SK-N-SH (cell line): ENCODE results near the gene GFRA3. TPM values are rescaled to one million over a fixed set of nuclear protein-coding genes. Genes with fewer than 3 reads are reported as not detected.

Source experiments
- CTCF ChIA-PET: fragments of 300-600, 350-600 bp; formaldehyde crosslinking; extraction: SDS; loops from one replicate; lab custom pipeline; 2021; lab: Yijun Ruan, JAX
- POLR2A ChIA-PET: fragments of 350-600 bp; sonication (Branson Sonifier 250); formaldehyde crosslinking; extraction: SDS; loops from one replicate; lab custom pipeline; 2020; ENCODE audit warnings: antibody characterized with exemption, inconsistent platforms; lab: Yijun Ruan, JAX
- DNase-seq: peaks from one replicate; pipeline ENCODE4 v3.0.0; 2012
- H2AFZ ChIP-seq: fragments of 200-600 bp; sonication (generic); 2 replicates; pipeline ENCODE4 v1.8.1; 2016; ENCODE audit warnings: antibody characterized with exemption, mild to moderate bottlenecking, low read depth
- H3F3A ChIP-seq: fragments of 200-600 bp; sonication (generic); replicated peaks from 2 replicates; pipeline ENCODE3; 2016; ENCODE audit warnings: antibody characterized with exemption, mild to moderate bottlenecking; ENCODE audit not compliant: insufficient read depth
- H3K27ac ChIP-seq, 2 experiments: fragments of 200-500 bp in 1 of 2; fragments of 200-600 bp in 1 of 2; sonication (Bioruptor generic) in 1 of 2; sonication (generic), shearing (Covaris generic) in 1 of 2; 2 replicates each; pipeline versions ENCODE4 v1.5.1 to v1.6.1; 2014 to 2016; ENCODE audit warnings: low read depth in 2 of 2, inconsistent platforms in 1 of 2, low read length in 1 of 2, mild to moderate bottlenecking in 1 of 2, mixed read lengths in 1 of 2
- H3K27me3 ChIP-seq: fragments of 200-600 bp; sonication (generic), shearing (Covaris generic); 2 replicates; pipeline ENCODE4 v1.6.1; 2016; ENCODE audit warnings: mixed run types; ENCODE audit not compliant: insufficient read depth
- H3K36me3 ChIP-seq, 2 experiments: fragments of 200-500 bp in 1 of 2; fragments of 200-600 bp in 1 of 2; sonication (Bioruptor generic) in 1 of 2; sonication (generic) in 1 of 2; replicated peaks in 1 of 2; 2 replicates each; pipeline versions ENCODE3 to v1.5.1; 2014 to 2016; ENCODE audit warnings: low read length in 1 of 2, mild to moderate bottlenecking in 1 of 2; ENCODE audit not compliant: insufficient read depth in 2 of 2, control insufficient read depth in 1 of 2
- H3K4me1 ChIP-seq, 2 experiments: fragments of 200-500 bp in 1 of 2; fragments of 200-600 bp in 1 of 2; sonication (Bioruptor generic) in 1 of 2; sonication (generic), shearing (Covaris generic) in 1 of 2; 2 replicates each; pipeline versions ENCODE4 v1.5.1 to v1.6.1; 2014 to 2016; ENCODE audit warnings: low read depth in 1 of 2, low read length in 1 of 2, mixed run types in 1 of 2; ENCODE audit not compliant: insufficient read depth in 2 of 2, control insufficient read depth in 1 of 2
- H3K4me2 ChIP-seq: fragments of 200-600 bp; sonication (generic), shearing (Covaris generic); 2 replicates; pipeline ENCODE4 v1.6.1; 2017; ENCODE audit warnings: mixed run types
- H3K4me3 ChIP-seq, 2 experiments: fragments of 200-500 bp in 1 of 2; fragments of 200-600 bp in 1 of 2; sonication (Bioruptor generic) in 1 of 2; sonication (generic), shearing (Covaris generic) in 1 of 2; 2 replicates each; pipeline versions ENCODE4 v1.5.1 to v1.8.1; 2014 to 2016; ENCODE audit warnings: low read depth in 2 of 2, inconsistent platforms in 1 of 2, low read length in 1 of 2, mild to moderate bottlenecking in 1 of 2, mixed read lengths in 1 of 2, moderate library complexity in 1 of 2
- H3K79me2 ChIP-seq: fragments of 200-600 bp; sonication (generic); 2 replicates; pipeline ENCODE4 v1.8.1; 2017; ENCODE audit warnings: mild to moderate bottlenecking; ENCODE audit not compliant: insufficient read depth
- H3K9ac ChIP-seq: fragments of 200-600 bp; sonication (generic); 2 replicates; pipeline ENCODE4 v1.6.1; 2017; ENCODE audit warnings: mixed run types
- H3K9me2 ChIP-seq: fragments of 200-600 bp; sonication (generic); 2 replicates; pipeline ENCODE4 v1.6.1; 2017; ENCODE audit warnings: mixed run types
- H3K9me3 ChIP-seq: fragments of 200-600 bp; sonication (generic); 2 replicates; pipeline ENCODE4 v1.6.1; 2017; ENCODE audit warnings: mixed run types, mild to moderate bottlenecking, moderate library complexity
- H4K20me1 ChIP-seq: fragments of 200-600 bp; sonication (generic); 2 replicates; pipeline ENCODE4 v1.6.1; 2017; ENCODE audit warnings: mild to moderate bottlenecking, mixed run types; ENCODE audit not compliant: insufficient read depth
- ELF1 ChIP-seq: IDR thresholded peaks from 2 replicates; pipeline ENCODE4 v1.4.0; 2012
- FOSL2 ChIP-seq: IDR thresholded peaks from 2 replicates; pipeline ENCODE4 v1.4.0; 2012; ENCODE audit warnings: low read depth, mild to moderate bottlenecking, moderate library complexity, borderline replicate concordance
- GABPA ChIP-seq: IDR thresholded peaks from 2 replicates; pipeline ENCODE4 v1.4.0; 2012; ENCODE audit warnings: low read depth, mild to moderate bottlenecking
- NFIC ChIP-seq: IDR thresholded peaks from 2 replicates; pipeline ENCODE4 v1.4.0; 2012; ENCODE audit warnings: borderline replicate concordance
- NRF1 ChIP-seq: IDR thresholded peaks from 2 replicates; pipeline ENCODE4 v1.6.1; 2012; ENCODE audit warnings: low read depth, mild to moderate bottlenecking, low read length
- POLR2AphosphoS5 ChIP-seq: IDR thresholded peaks from 2 replicates; pipeline ENCODE4 v1.6.1; 2012; ENCODE audit warnings: low read depth, low read length
- SMC3 ChIP-seq: IDR thresholded peaks from 2 replicates; pipeline ENCODE4 v1.6.1; 2012; ENCODE audit warnings: low read depth, low read length, improper control_type of control experiment
- TCF12 ChIP-seq: IDR thresholded peaks from 2 replicates; pipeline ENCODE4 v1.4.0; 2012
- TEAD4 ChIP-seq: IDR thresholded peaks from 2 replicates; pipeline ENCODE4 v1.4.0; 2012; ENCODE audit warnings: mild to moderate bottlenecking, borderline replicate concordance; ENCODE audit not compliant: insufficient read depth
- WGBS: methylation state at CpG from one replicate; pipeline ENCODE4 v1.1.6; 2017; ENCODE audit warnings: low lambda C conversion rate; 5-methylcytosine and 5-hydroxymethylcytosine counted together
- polyA plus RNA-seq, 3 experiments: library from polyadenylated mRNA; depleted of rRNA; stranded (reverse); fragments of >200 nt; gene quantifications; 2 replicates each; pipeline ENCODE4 v1.2.3, GENCODE V29; 2012
- TF ChIP-seq, protein P1 (sequence below): IDR thresholded peaks from 2 replicates; pipeline ENCODE4; 2012
- TF ChIP-seq, protein P2 (sequence below): IDR thresholded peaks from 2 replicates; pipeline ENCODE4 v1.4.0; 2012; ENCODE audit warnings: low read depth, borderline replicate concordance
- TF ChIP-seq, protein P3 (sequence below): IDR thresholded peaks from 2 replicates; pipeline ENCODE4 v1.6.1; 2012; ENCODE audit warnings: mild to moderate bottlenecking, low read depth, low read length, moderate library complexity

GFRA3 gene
- polyA plus RNA-seq, 1 of the 3 experiments (the other 2 are of a cell fraction) = 0.15 TPM

DNA sequence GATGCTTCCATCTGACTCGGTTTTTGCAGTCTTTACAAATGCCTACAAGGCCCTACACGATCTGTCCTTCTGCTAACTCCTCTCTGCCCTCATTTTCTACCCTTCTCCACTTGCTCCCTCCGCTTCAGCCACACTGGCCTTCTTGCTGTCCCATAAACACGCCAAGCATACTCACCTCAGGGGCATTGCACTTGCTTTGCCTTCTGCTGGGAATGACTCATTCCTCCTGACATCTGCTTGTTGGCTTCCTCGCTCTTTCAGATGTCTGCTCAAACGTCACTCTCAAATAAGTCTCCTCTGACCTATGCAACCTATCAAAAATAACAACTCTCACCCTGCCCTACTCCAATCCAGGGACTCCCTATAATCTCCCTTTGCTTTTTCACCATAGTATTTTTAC is 29.0 kb upstream of the GFRA3 start:
- 80% methylated on average over 6 of the region's 6 CpGs for WGBS
- no peaks in the 10 kb centered on the region for H3F3A ChIP-seq
- TF ChIP-seq TCF12 (no peak), SMC3 (no peak), NRF1 (no peak), FOSL2 (0 out of 2 replicates have a peak, but pooled peaks have one; percentile 30), ELF1 (no peak), GABPA (no peak)
- TF ChIP-seq, protein P1, sequence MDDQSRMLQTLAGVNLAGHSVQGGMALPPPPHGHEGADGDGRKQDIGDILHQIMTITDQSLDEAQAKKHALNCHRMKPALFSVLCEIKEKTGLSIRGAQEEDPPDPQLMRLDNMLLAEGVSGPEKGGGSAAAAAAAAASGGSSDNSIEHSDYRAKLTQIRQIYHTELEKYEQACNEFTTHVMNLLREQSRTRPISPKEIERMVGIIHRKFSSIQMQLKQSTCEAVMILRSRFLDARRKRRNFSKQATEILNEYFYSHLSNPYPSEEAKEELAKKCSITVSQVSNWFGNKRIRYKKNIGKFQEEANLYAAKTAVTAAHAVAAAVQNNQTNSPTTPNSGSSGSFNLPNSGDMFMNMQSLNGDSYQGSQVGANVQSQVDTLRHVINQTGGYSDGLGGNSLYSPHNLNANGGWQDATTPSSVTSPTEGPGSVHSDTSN = no peak
- no peaks in the 10 kb centered on the region for H3K9me2 ChIP-seq
- ChIA-PET CTCF (interaction anchor here (0.6 to 1.2 kb wide), 3 partner anchors 18 to 124 kb away, joined by 3 read pairs; partner anchors contain the start of gene KIF20A), POLR2A (no interaction called here)
- no peak overlapping the region for H3K4me2 ChIP-seq
- DNase-seq = no peak
- H2AFZ ChIP-seq = no peak overlapping the region
- H3K4me1 ChIP-seq = no peaks in the 10 kb centered on the region
- H4K20me1 ChIP-seq = no peaks in the 10 kb centered on the region
- no peaks in the 10 kb centered on the region for H3K27me3 ChIP-seq
- H3K9me3 ChIP-seq = no peaks in the 10 kb centered on the region
- H3K4me3 ChIP-seq = no peak overlapping the region
- peaks cover 0 to 4% of the 10 kb centered on the region in 2 experiments for H3K36me3 ChIP-seq
- H3K9ac ChIP-seq = no peak overlapping the region
- H3K79me2 ChIP-seq = no peaks in the 10 kb centered on the region
- H3K27ac ChIP-seq = no peak overlapping the region

DNA sequence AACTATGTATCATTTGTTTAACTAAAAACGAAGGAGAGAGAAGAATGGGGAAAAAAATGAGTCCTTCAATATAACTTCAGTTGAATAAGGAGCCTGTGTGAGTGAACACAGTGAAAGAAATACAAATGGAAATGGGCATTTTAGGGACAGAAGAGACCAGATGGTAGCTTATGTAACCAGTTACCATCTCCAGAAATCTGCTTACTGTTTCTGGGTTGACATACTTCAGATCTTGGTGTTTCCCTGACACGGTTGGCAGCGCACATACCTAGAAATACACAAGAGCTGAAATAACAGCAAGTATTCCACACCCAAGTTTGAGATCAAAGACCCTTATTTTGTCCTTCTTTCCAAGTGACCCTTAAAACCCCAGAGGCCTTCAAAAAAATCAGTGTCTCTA is 14.9 kb upstream of the GFRA3 start:
- no peak for DNase-seq
- WGBS = 84% methylated on average over 3 of the region's 3 CpGs
- no peaks in the 10 kb centered on the region for H3K36me3 ChIP-seq
- no peaks in the 10 kb centered on the region for H3F3A ChIP-seq
- TF ChIP-seq GABPA (no peak), POLR2AphosphoS5 (no peak), NFIC (no peak)
- TF ChIP-seq, protein P2, sequence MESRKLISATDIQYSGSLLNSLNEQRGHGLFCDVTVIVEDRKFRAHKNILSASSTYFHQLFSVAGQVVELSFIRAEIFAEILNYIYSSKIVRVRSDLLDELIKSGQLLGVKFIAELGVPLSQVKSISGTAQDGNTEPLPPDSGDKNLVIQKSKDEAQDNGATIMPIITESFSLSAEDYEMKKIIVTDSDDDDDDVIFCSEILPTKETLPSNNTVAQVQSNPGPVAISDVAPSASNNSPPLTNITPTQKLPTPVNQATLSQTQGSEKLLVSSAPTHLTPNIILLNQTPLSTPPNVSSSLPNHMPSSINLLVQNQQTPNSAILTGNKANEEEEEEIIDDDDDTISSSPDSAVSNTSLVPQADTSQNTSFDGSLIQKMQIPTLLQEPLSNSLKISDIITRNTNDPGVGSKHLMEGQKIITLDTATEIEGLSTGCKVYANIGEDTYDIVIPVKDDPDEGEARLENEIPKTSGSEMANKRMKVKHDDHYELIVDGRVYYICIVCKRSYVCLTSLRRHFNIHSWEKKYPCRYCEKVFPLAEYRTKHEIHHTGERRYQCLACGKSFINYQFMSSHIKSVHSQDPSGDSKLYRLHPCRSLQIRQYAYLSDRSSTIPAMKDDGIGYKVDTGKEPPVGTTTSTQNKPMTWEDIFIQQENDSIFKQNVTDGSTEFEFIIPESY = no peak
- H3K9me3 ChIP-seq = no peaks in the 10 kb centered on the region
- POLR2A ChIA-PET = no interaction called here
- H3K79me2 ChIP-seq = no peaks in the 10 kb centered on the region
- CTCF ChIA-PET = interaction anchor here (1.0 to 1.5 kb wide), 3 partner anchors 9 to 66 kb away, joined by 3 read pairs; no protein-coding TSS in a partner anchor
- no peaks in the 10 kb centered on the region for H3K9me2 ChIP-seq
- no peak overlapping the region for H3K9ac ChIP-seq
- no peak overlapping the region for H2AFZ ChIP-seq
- H3K4me3 ChIP-seq = no peak overlapping the region
- H3K27ac ChIP-seq = no peak overlapping the region
- no peaks in the 10 kb centered on the region for H3K27me3 ChIP-seq
- H3K4me2 ChIP-seq = no peak overlapping the region
- H4K20me1 ChIP-seq = no peaks in the 10 kb centered on the region
- H3K4me1 ChIP-seq = no peaks in the 10 kb centered on the region

DNA sequence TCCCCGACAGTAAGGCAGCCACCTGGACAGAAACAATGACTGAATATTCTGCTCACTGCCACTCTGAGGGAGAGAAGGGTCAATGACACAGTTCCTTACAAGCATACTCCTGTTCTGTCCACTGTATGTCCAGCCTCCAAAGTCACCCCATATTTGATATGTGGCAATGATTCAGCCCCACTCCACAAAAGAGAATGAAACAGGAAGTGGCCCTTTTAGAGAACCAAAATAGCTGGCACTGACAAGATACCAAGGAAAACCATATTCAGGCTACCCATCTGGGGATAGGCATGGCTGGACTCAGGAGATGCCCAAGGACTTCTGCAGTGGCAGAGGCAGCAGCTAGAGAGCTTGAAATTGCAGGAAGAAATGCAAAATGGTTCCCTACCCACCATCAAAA is 12.8 kb upstream of the GFRA3 start:
- H3K4me2 ChIP-seq = no peak overlapping the region
- H3K27ac ChIP-seq = no peak overlapping the region
- H3K9ac ChIP-seq = no peak overlapping the region
- ChIA-PET CTCF (interaction anchor here (0.6 kb wide), 1 partner anchor 108 kb away, joined by 3 read pairs; no protein-coding TSS in a partner anchor), POLR2A (no interaction called here)
- H3K9me3 ChIP-seq = no peaks in the 10 kb centered on the region
- no peaks in the 10 kb centered on the region for H3F3A ChIP-seq
- H3K27me3 ChIP-seq = no peaks in the 10 kb centered on the region
- H4K20me1 ChIP-seq = no peaks in the 10 kb centered on the region
- no peaks in the 10 kb centered on the region for H3K9me2 ChIP-seq
- H3K4me3 ChIP-seq = no peak overlapping the region
- no peaks in the 10 kb centered on the region; a peak in 1 of 4 replicates for H3K4me1 ChIP-seq
- no peak overlapping the region for H2AFZ ChIP-seq
- no peaks in the 10 kb centered on the region for H3K36me3 ChIP-seq
- TF ChIP-seq, protein P1 = no peak
- TF ChIP-seq, protein P3, sequence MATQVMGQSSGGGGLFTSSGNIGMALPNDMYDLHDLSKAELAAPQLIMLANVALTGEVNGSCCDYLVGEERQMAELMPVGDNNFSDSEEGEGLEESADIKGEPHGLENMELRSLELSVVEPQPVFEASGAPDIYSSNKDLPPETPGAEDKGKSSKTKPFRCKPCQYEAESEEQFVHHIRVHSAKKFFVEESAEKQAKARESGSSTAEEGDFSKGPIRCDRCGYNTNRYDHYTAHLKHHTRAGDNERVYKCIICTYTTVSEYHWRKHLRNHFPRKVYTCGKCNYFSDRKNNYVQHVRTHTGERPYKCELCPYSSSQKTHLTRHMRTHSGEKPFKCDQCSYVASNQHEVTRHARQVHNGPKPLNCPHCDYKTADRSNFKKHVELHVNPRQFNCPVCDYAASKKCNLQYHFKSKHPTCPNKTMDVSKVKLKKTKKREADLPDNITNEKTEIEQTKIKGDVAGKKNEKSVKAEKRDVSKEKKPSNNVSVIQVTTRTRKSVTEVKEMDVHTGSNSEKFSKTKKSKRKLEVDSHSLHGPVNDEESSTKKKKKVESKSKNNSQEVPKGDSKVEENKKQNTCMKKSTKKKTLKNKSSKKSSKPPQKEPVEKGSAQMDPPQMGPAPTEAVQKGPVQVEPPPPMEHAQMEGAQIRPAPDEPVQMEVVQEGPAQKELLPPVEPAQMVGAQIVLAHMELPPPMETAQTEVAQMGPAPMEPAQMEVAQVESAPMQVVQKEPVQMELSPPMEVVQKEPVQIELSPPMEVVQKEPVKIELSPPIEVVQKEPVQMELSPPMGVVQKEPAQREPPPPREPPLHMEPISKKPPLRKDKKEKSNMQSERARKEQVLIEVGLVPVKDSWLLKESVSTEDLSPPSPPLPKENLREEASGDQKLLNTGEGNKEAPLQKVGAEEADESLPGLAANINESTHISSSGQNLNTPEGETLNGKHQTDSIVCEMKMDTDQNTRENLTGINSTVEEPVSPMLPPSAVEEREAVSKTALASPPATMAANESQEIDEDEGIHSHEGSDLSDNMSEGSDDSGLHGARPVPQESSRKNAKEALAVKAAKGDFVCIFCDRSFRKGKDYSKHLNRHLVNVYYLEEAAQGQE = no peak
- TF ChIP-seq TEAD4 (no peak), FOSL2 (no peak)
- no peaks in the 10 kb centered on the region for H3K79me2 ChIP-seq
- DNase-seq = no peak
- 100% methylated on average over 1 of the region's 1 CpG for WGBS
